Activated CD8-positive, alpha-beta T cell treated with anti-CD3 and anti-CD28 coated beads, Interleukin-2, amount 10 ng/mL, durations not matched to agents 7 days and 5 days (primary cell): ENCODE measurements around the gene KCTD11. TPM values are rescaled to one million over a fixed set of nuclear protein-coding genes. Genes with fewer than 3 reads are reported as not detected.

Source experiments
- ATAC-seq: fragments of 150-1000 bp; cut with Tn5 transposase; one replicate; pipeline ENCODE4 v1.10.0; 2021; ENCODE audit warnings: moderate library complexity
- CTCF ChIA-PET: fragments of 350-600 bp; sonication (Branson Sonifier 250); formaldehyde crosslinking; loops from one replicate; lab custom pipeline; 2021; ENCODE audit warnings: antibody characterized with exemption; lab: Charles Lee
- POLR2A ChIA-PET: fragments of 350-600 bp; sonication (Branson Sonifier 250); formaldehyde crosslinking; loops from one replicate; lab custom pipeline; 2021; ENCODE audit warnings: antibody characterized with exemption; lab: Charles Lee
- DNase-seq: peaks from one replicate; pipeline ENCODE4 v3.0.0-alpha.2; 2020
- H3K27ac Mint-ChIP-seq: one replicate; pipeline ENCODE4 v1.8.0; 2021; ENCODE audit warnings: mild to moderate bottlenecking, mixed read lengths
- H3K27me3 Mint-ChIP-seq: one replicate; pipeline ENCODE4 v1.8.0; 2021; ENCODE audit warnings: low read depth, mixed read lengths
- H3K36me3 Mint-ChIP-seq: one replicate; pipeline ENCODE4 v1.8.0; 2021; ENCODE audit warnings: low read depth, mixed read lengths
- H3K4me1 Mint-ChIP-seq: one replicate; pipeline ENCODE4 v1.8.0; 2021; ENCODE audit warnings: low read depth, mixed read lengths
- H3K4me3 Mint-ChIP-seq: one replicate; pipeline ENCODE4 v1.8.0; 2021; ENCODE audit warnings: mild to moderate bottlenecking, mixed read lengths
- H3K9me3 Mint-ChIP-seq: one replicate; pipeline ENCODE4 v1.8.0; 2022; ENCODE audit warnings: mixed read lengths; ENCODE audit not compliant: insufficient read depth
- total RNA-seq, 2 experiments: library from RNA; stranded (reverse); gene quantifications; one replicate each; pipeline ENCODE4 v1.2.3, GENCODE V29; 2021

KCTD11 gene
- total RNA-seq, 2 experiments from 2014 or later: 11.4 to 11.8 TPM

- ChIA-PET CTCF (interaction anchor here (2.4 kb wide), 1 partner anchor 11 kb away, joined by 6 read pairs; the partner anchor contains the start of gene TMEM256), POLR2A (interaction anchor here (1.9 kb wide), 1 partner anchor 11 kb away, joined by 10 read pairs; the partner anchor contains the start of gene TMEM256)
- H3K27me3 Mint-ChIP-seq: no peaks in the 10 kb centered on the region
- peaks cover 33% of the 10 kb centered on the region for H3K36me3 Mint-ChIP-seq
- peak overlapping the region; percentile 49 for H3K27ac Mint-ChIP-seq
- ATAC-seq: no peak
- H3K9me3 Mint-ChIP-seq: no peaks in the 10 kb centered on the region
- peaks cover 26% of the 10 kb centered on the region for H3K4me1 Mint-ChIP-seq
- peak overlapping the region; percentile 92 for H3K4me3 Mint-ChIP-seq
- DNase-seq: no peak
Measured at GRCh38 chr17:7392696-7393612, 41.0 kb downstream of the KCTD11 start.

GRCh38 chr17:7393613-7394451, 41.9 kb downstream of the KCTD11 start:
- DNase-seq (peak; percentile 70), ATAC-seq (peak; percentile 64)
- ChIA-PET POLR2A (interaction anchor here (1.9 kb wide), 1 partner anchor 10 kb away, joined by 10 read pairs; the partner anchor contains the start of gene TMEM256), CTCF (interaction anchor here (0.7 to 2.4 kb wide), 5 partner anchors 10 to 64 kb away, joined by 3 to 6 read pairs (median 4); partner anchors contain the start of genes NEURL4, TMEM102, TMEM256 and TMEM95)
- H3K4me1 Mint-ChIP-seq: peaks cover 26% of the 10 kb centered on the region
- H3K27ac Mint-ChIP-seq: peak overlapping the region; percentile 87
- H3K27me3 Mint-ChIP-seq: no peaks in the 10 kb centered on the region
- H3K4me3 Mint-ChIP-seq: peak overlapping the region; percentile 92
- H3K36me3 Mint-ChIP-seq: peaks cover 33% of the 10 kb centered on the region
- H3K9me3 Mint-ChIP-seq: no peaks in the 10 kb centered on the region

- peaks cover 25% of the 10 kb centered on the region for H3K36me3 Mint-ChIP-seq
- CTCF ChIA-PET: interaction anchor here (0.7 to 2.4 kb wide), 6 partner anchors 9 to 97 kb away, joined by 3 to 6 read pairs (median 4); partner anchors contain the start of genes NEURL4, TMEM102, TMEM256 and TMEM95
- POLR2A ChIA-PET: interaction anchor here (1.9 kb wide), 1 partner anchor 9 kb away, joined by 10 read pairs; the partner anchor contains the start of gene TMEM256
- H3K4me1 Mint-ChIP-seq: peaks cover 23% of the 10 kb centered on the region
- H3K4me3 Mint-ChIP-seq: peak within 1 kb of the TSS; percentile 92
- peak; percentile 91 for ATAC-seq
- peak; percentile 82 for DNase-seq
- H3K9me3 Mint-ChIP-seq: no peaks in the 10 kb centered on the region
- H3K27ac Mint-ChIP-seq: peak within 1 kb of the TSS; percentile 94
- H3K27me3 Mint-ChIP-seq: no peaks in the 10 kb centered on the region
Measured at GRCh38 chr17:7394452-7395191, 42.7 kb downstream of the KCTD11 start, which contains the start of gene PLSCR3. Gene PLSCR3 (minus strand): TSS chr17:7394525. CDS start chr17:7394110, 415 bp downstream.

GRCh38 chr17:7396147-7396546, 44.2 kb downstream of the KCTD11 start:
- DNase-seq: no peak
- H3K27me3 Mint-ChIP-seq: no peaks in the 10 kb centered on the region
- no peak overlapping the region for H3K4me3 Mint-ChIP-seq
- H3K4me1 Mint-ChIP-seq: peaks cover 23% of the 10 kb centered on the region
- no peaks in the 10 kb centered on the region for H3K9me3 Mint-ChIP-seq
- ChIA-PET CTCF (no interaction called here), POLR2A (no interaction called here)
- peaks cover 17% of the 10 kb centered on the region for H3K36me3 Mint-ChIP-seq
- no peak overlapping the region for H3K27ac Mint-ChIP-seq
- ATAC-seq: no peak

- Mint-ChIP-seq H3K27me3 (no peaks in the 10 kb centered on the region), H3K27ac (no peak overlapping the region), H3K36me3 (peaks cover 2% of the 10 kb centered on the region), H3K9me3 (no peaks in the 10 kb centered on the region), H3K4me3 (no peak overlapping the region), H3K4me1 (peaks cover 16% of the 10 kb centered on the region)
- DNase-seq (no peak), ATAC-seq (no peak)
- ChIA-PET CTCF (interaction anchor here (0.6 kb wide), 1 partner anchor 37 kb away, joined by 4 read pairs; the partner anchor contains the start of gene TMEM102), POLR2A (interaction anchor here (0.9 kb wide), 1 partner anchor 33 kb away, joined by 4 read pairs; no protein-coding TSS in a partner anchor)
Measured at GRCh38 chr17:7398612-7399011, 46.6 kb downstream of the KCTD11 start.

GRCh38 chr17:7403043-7403726, 51.2 kb downstream of the KCTD11 start:
- peaks cover 2% of the 10 kb centered on the region for H3K36me3 Mint-ChIP-seq
- ATAC-seq (no peak), DNase-seq (peak; percentile 49)
- H3K4me3 Mint-ChIP-seq: peak overlapping the region; percentile 95
- H3K9me3 Mint-ChIP-seq: no peaks in the 10 kb centered on the region
- ChIA-PET CTCF (interaction anchor here (0.6 to 3.8 kb wide), 7 partner anchors 10 to 122 kb away, joined by 3 to 22 read pairs (median 4); partner anchors contain the start of genes PLSCR3, SLC2A4, TMEM102 and TMEM95), POLR2A (interaction anchor here (0.6 to 2.2 kb wide), 7 partner anchors 9 to 171 kb away, joined by 3 to 10 read pairs (median 4); partner anchors contain the start of genes NEURL4, PLSCR3 and POLR2A)
- H3K4me1 Mint-ChIP-seq: peaks cover 18% of the 10 kb centered on the region
- peak overlapping the region; percentile 94 for H3K27ac Mint-ChIP-seq
- H3K27me3 Mint-ChIP-seq: peaks cover 9% of the 10 kb centered on the region

- CTCF ChIA-PET: interaction anchor here (0.8 to 3.8 kb wide), 7 partner anchors 10 to 123 kb away, joined by 3 to 22 read pairs (median 6); partner anchors contain the start of genes PLSCR3, SLC2A4, TMEM102 and TMEM95
- POLR2A ChIA-PET: interaction anchor here (0.5 to 2.2 kb wide), 9 partner anchors 9 to 170 kb away, joined by 3 to 10 read pairs (median 4); partner anchors contain the start of genes NEURL4, PLSCR3 and POLR2A
- ATAC-seq: no peak
- Mint-ChIP-seq H3K4me1 (peaks cover 18% of the 10 kb centered on the region), H3K36me3 (peaks cover 2% of the 10 kb centered on the region), H3K9me3 (no peaks in the 10 kb centered on the region), H3K27ac (peak overlapping the region; percentile 94), H3K27me3 (peaks cover 9% of the 10 kb centered on the region), H3K4me3 (peak overlapping the region; percentile 95)
- no peak for DNase-seq
Measured at GRCh38 chr17:7403727-7403976, 51.7 kb downstream of the KCTD11 start.

GRCh38 chr17:7403977-7404736, 52.2 kb downstream of the KCTD11 start, which contains the start of gene TMEM256:
Gene TMEM256 (minus strand): TSS chr17:7404097. CDS start chr17:7404084, 13 bp downstream.
- POLR2A ChIA-PET: interaction anchor here (0.5 to 2.2 kb wide), 9 partner anchors 9 to 170 kb away, joined by 3 to 10 read pairs (median 4); partner anchors contain the start of genes NEURL4, PLSCR3 and POLR2A
- CTCF ChIA-PET: interaction anchor here (0.8 to 3.8 kb wide), 4 partner anchors 11 to 123 kb away, joined by 4 to 22 read pairs (median 7); partner anchors contain the start of genes PLSCR3, SLC2A4 and TMEM102
- ATAC-seq (peak; percentile 94), DNase-seq (peak; percentile 99)
- Mint-ChIP-seq H3K4me1 (peaks cover 18% of the 10 kb centered on the region), H3K4me3 (peak within 1 kb of the TSS; percentile 95), H3K9me3 (no peaks in the 10 kb centered on the region), H3K27ac (peak within 1 kb of the TSS; percentile 94), H3K36me3 (peaks cover 2% of the 10 kb centered on the region), H3K27me3 (peaks cover 9% of the 10 kb centered on the region)
